Measurements from ENCODE around the gene EFTUD2. TPM values are rescaled to one million over a fixed set of nuclear protein-coding genes. Genes with fewer than 3 reads are reported as not detected.

Gene EFTUD2
- total and polyA plus RNA-seq, 2 of the 8 experiments (the other 6 are each of a cell fraction or from before 2014, with no cell fraction given): 118 to 195 TPM

GRCh38 chr17:44919411-44919810 is 20.2 kb upstream of the EFTUD2 start:
- 0 out of 2 replicates have a peak overlapping the region, but pooled peaks have one; percentile 93 for H2BK20ac ChIP-seq (ENCODE audit: low read length)
- no peak overlapping the region for H3K23ac ChIP-seq (ENCODE audit: insufficient read length)
- H2BK120ac ChIP-seq (replicated peaks; ENCODE audit: low read depth, low read length): no peak overlapping the region
- H3K79me2 ChIP-seq (ENCODE audit: control insufficient read depth in 1 of 2, insufficient read depth in 2 of 2, low read length in 2 of 2): no peaks in the 10 kb centered on the region
- H4K91ac ChIP-seq (replicated peaks; ENCODE audit: insufficient read length, low read length): no peak overlapping the region
- H3K4ac ChIP-seq (replicated peaks; ENCODE audit: insufficient read length, low read depth, low read length): no peak overlapping the region
- no peaks in the 10 kb centered on the region for H3K9me3 ChIP-seq (ENCODE audit: insufficient read depth in 2 of 2, low read depth in 1 of 2, low read length in 1 of 2)
- H2AK5ac ChIP-seq (ENCODE audit: low read depth, low read length): no peak overlapping the region
- no peak overlapping the region for H3K14ac ChIP-seq (ENCODE audit: insufficient read length)
- no peak for TF ChIP-seq YY1 (IDR thresholded peaks at IDR 0.05; ENCODE audit: low read depth, low read length)
- ChIA-PET POLR2A (ENCODE audit: partially characterized antibody) (interaction anchor here (0.8 to 5.3 kb wide), 6 partner anchors 9 to 102 kb away, joined by 3 to 25 read pairs (median 9); no protein-coding TSS in a partner anchor), CTCF (ENCODE audit: partially characterized antibody) (interaction anchor here (0.7 to 13.0 kb wide), 22 partner anchors 8 to 279 kb away, joined by 3 to 243 read pairs (median 10); partner anchors contain the start of genes C1QL1 and KIF18B)
- H3K27me3 ChIP-seq (replicated peaks in 1 of 4; ENCODE audit: control insufficient read depth in 3 of 4, extremely low read depth in 1 of 4, insufficient read depth in 3 of 4, low read length in 3 of 4): no peaks in the 10 kb centered on the region; a peak in 2 of 7 replicates
- no peak overlapping the region for H4K5ac ChIP-seq (ENCODE audit: insufficient read length, low read depth, low read length)
- FAIRE-seq (no peak), DNase-seq (ENCODE audit: low read depth in 1 of 2, low spot score in 2 of 2) (no peak)
- H3K4me1 ChIP-seq (replicated peaks in 1 of 4; ENCODE audit: control insufficient read depth in 3 of 4, insufficient read depth in 4 of 4, low read length in 3 of 4): peaks cover 6 to 15% (median 9%) of the 10 kb centered on the region in 4 experiments
- H3K27ac ChIP-seq (ENCODE audit: low read depth, low read length): no peak overlapping the region
- H3K9ac ChIP-seq (replicated peaks in 1 of 4; ENCODE audit: extremely low read depth in 1 of 4, low read depth in 3 of 4, low read length in 3 of 4): no peak overlapping the region
- H2AFZ ChIP-seq (ENCODE audit: low read length): no peak overlapping the region
- no peak overlapping the region for H3K4me2 ChIP-seq (ENCODE audit: insufficient read depth in 1 of 2, low read depth in 2 of 2, low read length in 2 of 2)
- H4K8ac ChIP-seq (ENCODE audit: extremely low read depth, insufficient read depth, low read length): no peak overlapping the region
- no peak overlapping the region for H3K18ac ChIP-seq (ENCODE audit: extremely low read depth, low read length)
- no peak overlapping the region for H3K4me3 ChIP-seq (ENCODE audit: extremely low read depth in 1 of 4, insufficient read depth in 2 of 4, low read depth in 3 of 4, low read length in 4 of 4)
- H3K36me3 ChIP-seq (ENCODE audit: control insufficient read depth in 2 of 4, insufficient read depth in 4 of 4, low read length in 3 of 4): no peaks in the 10 kb centered on the region
- H3K56ac ChIP-seq (replicated peaks; ENCODE audit: insufficient read length, low read depth, low read length): no peak overlapping the region
- H3K79me1 ChIP-seq (ENCODE audit: low read depth, low read length): no peaks in the 10 kb centered on the region
- H4K20me1 ChIP-seq (replicated peaks in 1 of 2; ENCODE audit: control insufficient read depth in 1 of 2, insufficient read depth in 2 of 2, low read length in 2 of 2): no peaks in the 10 kb centered on the region
- H2BK12ac ChIP-seq (ENCODE audit: low read depth, low read length): 0 out of 2 replicates have a peak overlapping the region, but pooled peaks have one; percentile 35
- 79% methylated on average over 2 of the region's 2 CpGs; no CpG with 5 or more reads in 1 of the 2 experiments for WGBS, 2 experiments (ENCODE audit: extremely low coverage in 1 of 2, insufficient coverage in 1 of 2, insufficient read length in 1 of 2, insufficient replicate concordance in 2 of 2, low coverage in 1 of 2, low lambda C conversion rate in 2 of 2, missing lambda C conversion rate in 1 of 2)
- H2BK15ac ChIP-seq (ENCODE audit: low read length): peak overlapping the region; percentile 99
- H3K23me2 ChIP-seq (ENCODE audit: low read depth, low read length): no peaks in the 10 kb centered on the region; the same call in 1 of the 2 replicates
- no peak overlapping the region for H2BK5ac ChIP-seq (ENCODE audit: low read depth, low read length)
